ENCODE data around the gene LIX1.

- TF ChIP-seq EP300 (IDR thresholded peaks at IDR 0.05): no peak
- TF ChIP-seq POLR2A (IDR thresholded peaks at IDR 0.05): no peak
Observed at GRCh38 chr5:97134634-97135033, 7.8 kb downstream of the LIX1 start.
